Activated CD4-positive, alpha-beta T cell treated with anti-CD3 and anti-CD28 coated beads, Interleukin-2, Interleukin-4, amounts not matched to agents 100 ng/mL and 50 ng/mL, durations not matched to agents 16 hours and 8 hours (primary cell): ENCODE data around the gene CD58.

Experiments used
- DNase-seq: peaks from one replicate; pipeline ENCODE4 v3.0.0-alpha.2; 2020; ENCODE audit warnings: low spot score

The CD58 gene

DNA sequence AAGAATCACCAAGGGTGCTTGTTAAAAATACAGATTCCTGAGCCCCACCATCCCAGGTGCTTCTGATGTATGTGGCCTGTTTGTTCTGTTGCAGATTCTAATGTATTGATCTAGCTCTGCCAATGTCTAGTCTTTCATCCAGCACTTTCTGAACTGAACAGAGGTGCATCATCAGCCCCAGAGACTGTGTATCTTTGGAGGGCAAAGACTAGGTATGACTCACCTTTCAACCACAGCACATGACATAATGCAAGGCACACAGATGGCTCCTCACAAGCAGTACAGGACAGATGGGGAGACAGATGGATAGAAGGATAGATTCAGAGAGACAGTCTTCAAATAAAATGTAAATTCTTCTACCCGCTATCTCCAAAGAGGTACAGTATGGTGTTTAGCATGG, 32.3 kb downstream of the CD58 start:
- peak; percentile 85 for DNase-seq

- no peak for DNase-seq
These were observed 32.9 kb downstream of the CD58 start for GRCh38 chr1:116537898-116538297.

GRCh38 chr1:116537040-116537831, 33.6 kb downstream of the CD58 start:
- no peak for DNase-seq

DNA sequence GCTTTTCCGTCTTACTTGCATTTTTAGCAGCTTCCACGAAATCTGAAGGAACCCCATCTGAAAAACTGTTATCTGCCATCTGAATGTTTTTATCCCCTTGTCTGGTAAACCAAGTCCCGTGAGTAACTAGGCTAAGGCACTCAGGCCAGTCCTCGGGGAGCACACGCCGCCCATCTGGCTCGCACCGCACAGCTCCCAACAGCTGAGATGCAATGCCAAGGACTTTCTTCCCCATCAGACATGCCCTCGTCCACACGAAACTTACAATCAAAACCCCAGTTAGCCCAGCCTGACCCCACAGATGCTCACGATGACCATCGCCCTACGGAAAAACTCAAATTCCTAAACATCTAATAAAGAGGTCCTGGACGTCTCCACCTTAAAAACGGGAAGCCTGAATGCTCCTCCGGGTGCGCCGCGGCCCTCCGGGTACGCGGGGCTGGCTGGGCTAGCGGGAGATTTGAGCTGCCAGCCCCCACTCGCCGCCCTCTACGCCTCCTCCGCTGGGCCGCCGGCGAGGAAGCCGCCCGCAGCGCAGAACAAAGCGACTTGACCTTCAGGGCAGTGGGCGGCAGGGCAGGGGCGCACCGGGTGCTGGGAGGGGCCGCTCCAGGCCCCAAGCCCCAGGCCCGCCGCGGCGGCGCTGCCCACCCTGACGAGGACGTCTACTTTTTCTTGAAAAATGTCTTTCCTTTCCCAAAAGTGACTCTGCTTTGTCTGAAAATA, 36.6 kb downstream of the CD58 start:
- DNase-seq = no peak

- DNase-seq = no peak
These were observed 37.4 kb downstream of the CD58 start for GRCh38 chr1:116533429-116533820.

- no peak for DNase-seq
These were observed 38.0 kb downstream of the CD58 start for GRCh38 chr1:116532671-116533428.

- no peak for DNase-seq
These were observed 38.9 kb downstream of the CD58 start for GRCh38 chr1:116531917-116532316.

DNA sequence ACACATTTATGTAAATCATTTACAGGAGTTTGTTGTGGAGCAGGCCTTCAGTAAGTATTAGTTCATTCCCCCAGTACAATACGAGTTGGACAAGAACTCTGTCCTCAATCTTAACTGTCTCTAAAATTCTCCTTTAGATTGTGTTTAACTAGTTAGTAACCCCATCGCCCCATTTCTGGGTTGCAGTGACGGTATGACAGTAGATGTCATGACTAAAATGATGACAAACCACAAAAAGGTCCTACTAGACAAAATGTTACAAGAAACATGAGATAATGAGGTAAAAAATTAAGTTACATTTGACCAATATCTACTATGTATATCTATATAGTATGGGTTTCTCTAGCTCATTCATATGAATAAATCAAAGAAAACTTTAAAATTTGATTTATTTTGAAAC, 41.1 kb downstream of the CD58 start:
- DNase-seq = no peak

DNA sequence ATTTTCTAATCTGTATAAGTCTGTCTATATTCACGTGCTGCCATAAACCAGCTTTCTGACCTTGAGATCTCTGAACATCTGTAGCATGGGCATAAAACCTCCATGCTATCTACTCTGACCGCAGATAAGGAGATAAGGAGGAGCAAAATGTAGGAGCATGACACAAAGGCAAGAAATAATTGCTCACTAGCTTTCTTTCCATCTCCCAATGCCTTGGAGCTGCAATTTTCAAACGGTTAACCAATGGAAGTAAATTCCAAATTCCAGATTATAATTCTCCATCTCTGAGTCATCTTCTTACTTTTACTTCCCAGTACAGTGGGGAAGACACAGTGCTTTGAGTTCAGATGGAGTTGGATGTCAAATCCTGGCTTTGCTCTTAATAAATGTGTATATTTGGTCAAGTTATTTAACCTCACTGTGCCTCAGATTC, 41.6 kb downstream of the CD58 start:
- DNase-seq = no peak

- no peak for DNase-seq
These were observed 42.3 kb downstream of the CD58 start for GRCh38 chr1:116528329-116529083.

DNA sequence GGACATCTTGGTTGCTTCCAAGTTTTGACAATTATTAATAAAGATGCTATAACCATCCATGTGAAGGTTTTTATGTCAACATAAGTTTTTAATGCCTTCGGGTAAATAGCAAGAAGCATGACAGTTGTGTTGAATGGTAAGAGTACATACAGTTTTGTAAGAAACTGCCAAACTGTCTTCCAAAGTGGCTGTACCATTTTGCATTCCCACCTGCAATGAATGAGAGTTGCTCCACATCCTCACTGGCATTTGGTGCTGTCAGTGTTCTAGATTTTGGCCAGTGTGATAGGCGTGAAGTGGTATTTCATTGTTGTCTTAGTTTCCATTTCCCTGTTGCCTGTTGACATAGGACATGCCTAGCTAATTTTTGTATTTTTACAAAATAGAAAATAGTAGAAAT, 45.4 kb downstream of the CD58 start:
- no peak for DNase-seq

- DNase-seq = no peak
These were observed 49.6 kb downstream of the CD58 start for GRCh38 chr1:116521186-116521585.

- no peak for DNase-seq
These were observed 52.4 kb downstream of the CD58 start for GRCh38 chr1:116518400-116518799.

GRCh38 chr1:116516631-116517030, 54.2 kb downstream of the CD58 start:
- DNase-seq = no peak

DNA sequence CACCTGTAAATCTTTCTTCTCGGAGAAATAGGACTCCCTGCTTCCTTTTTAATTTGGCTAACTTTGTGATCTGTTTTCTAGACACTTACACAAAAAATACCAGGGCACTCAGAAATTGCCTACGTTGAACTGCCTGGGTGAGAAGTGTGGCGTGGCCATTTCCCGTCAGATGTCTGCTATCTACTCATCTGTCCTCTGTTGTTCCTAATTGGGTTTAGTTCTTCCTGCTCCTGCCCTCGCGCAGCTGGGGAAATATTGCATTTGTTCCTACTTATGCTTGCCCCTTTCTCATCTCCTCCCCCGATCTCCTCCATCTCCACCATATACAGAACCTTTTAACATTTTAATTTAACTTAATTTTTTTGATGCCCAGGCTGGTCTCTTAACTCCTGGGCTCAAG, 55.1 kb downstream of the CD58 start:
- DNase-seq = peak; percentile 34

- DNase-seq = peak; percentile 92
These were observed 55.9 kb downstream of the CD58 start for GRCh38 chr1:116514708-116515525.

DNA sequence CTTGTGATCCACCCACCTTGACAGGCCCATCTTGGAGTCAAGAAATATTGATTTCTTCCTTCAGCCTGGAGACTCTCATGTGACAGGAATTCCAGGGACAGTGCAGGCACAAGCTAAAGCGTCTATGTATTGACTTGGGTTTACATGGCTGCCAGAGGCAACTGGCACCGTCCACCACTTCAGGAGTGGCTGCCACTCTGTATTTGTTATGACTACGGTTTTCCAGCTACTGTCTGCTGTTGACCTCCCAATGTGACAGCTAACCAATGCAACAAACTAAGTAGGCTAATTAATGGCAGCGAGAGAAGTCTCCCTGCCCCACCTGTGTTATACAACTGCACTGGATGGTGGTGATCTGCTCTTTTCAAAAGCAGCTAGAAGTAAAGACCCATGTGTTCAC, 56.9 kb downstream of the CD58 start:
- DNase-seq = no peak

DNA sequence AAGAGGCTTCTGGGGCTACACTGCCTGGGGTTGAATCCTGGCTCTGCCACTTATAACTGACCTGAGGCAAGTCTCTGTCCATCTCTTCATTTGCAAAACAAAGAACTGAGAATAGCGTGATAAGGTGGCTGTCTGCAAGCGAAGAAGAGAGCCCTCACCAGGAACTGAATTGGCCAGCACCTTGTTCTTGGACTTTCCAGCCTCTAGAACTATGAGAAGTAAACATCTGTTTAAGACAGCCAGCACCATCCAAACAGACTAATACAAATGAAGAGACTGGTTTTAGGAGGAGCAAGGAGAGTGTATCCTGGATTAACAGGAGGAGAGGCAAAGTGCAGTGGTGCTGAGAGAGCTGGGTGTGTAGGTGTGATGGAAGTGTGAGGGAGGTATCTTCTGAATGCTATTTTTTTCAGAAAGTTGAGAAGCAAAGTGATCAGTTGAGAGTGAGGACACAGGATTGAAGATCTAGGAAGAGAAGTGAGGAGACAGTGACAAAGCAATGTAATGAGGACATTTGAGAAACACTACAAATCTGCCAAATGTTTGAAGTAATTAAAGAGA, 59.3 kb downstream of the CD58 start:
- no peak for DNase-seq

DNA sequence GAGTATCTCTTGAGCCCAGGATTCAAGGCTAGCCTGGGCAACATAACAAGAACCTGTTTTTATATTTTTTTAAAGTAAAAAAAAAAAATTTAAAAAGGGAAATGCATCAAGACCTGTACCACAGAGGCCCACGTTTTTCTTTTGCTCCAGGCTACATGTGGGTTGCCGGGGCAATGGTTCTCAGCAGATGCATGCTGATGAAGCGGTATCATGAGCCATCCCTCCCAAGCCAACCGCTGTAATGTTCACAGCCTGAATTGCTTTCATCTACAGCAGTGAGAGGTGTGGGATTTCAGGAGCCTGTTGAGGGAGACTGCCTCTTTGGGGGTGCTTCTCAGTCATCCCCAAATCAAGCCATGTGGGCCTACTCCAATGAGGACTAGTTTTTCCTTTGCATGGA, 60.5 kb downstream of the CD58 start:
- no peak for DNase-seq

DNA sequence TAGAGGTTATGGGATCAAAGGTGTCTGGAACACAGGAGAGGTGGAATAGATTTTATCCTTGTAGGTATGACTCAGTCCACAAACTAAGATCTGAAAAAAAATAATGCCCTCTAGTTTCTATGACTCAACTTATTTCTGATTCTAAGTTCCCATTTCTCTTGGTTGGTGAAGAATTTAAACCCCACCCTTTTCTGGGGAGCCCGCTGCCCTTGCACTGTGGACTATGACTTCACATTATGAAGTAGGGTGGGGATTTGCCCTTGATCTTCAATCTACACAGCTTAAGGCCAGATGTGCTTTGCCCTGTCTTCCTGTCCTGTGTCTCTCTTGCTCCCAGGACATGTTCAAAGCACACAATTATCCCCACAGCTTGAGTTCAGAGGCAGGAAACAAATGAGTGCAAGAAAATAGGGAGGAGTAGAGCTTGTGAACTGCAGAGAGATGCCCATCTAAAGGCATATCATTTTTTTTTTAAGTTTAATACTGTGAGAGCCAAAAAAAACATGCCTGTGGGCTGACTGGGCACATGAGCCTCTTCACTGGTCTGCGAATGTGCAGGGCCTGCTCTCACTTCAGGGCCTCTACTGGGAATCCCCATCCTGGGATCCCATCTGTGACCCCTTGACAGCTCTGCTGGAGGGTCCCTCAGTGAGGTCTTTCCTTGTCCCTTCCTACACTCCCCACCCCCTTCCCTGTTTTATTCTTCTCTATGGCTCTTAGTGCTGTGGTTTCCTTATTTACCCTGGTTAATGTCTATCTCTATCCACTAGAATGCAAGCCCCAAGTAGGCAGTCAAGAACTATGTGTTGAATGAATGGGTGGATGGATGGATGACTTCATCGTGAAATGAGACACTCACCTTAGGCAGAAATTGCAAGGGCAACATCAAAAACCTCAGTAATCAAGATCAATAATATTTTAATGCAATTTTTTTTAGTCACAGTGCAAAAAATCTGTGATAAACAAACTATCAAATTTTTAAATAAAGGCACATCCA, 61.5 kb downstream of the CD58 start:
- DNase-seq = peak; percentile 79
